K562 (cell line): Measurements from ENCODE around the gene ERBB3. TPM values are rescaled to one million over a fixed set of nuclear protein-coding genes. Genes with fewer than 3 reads are reported as not detected.

Experiments
- CUX1 ChIP-seq: fragments of 200-800 bp; sonication (Bioruptor generic); IDR thresholded peaks from 2 replicates; pipeline ENCODE4 v1.6.1; 2016; ENCODE audit warnings: missing genetic modification characterization, missing compliant biosample characterization
- DACH1 ChIP-seq: fragments of 450-650 bp; IDR thresholded peaks from 2 replicates; pipeline ENCODE4 v1.6.1; 2018; ENCODE audit not compliant: partially characterized antibody
- FOSL1 ChIP-seq: fragments of 200-800 bp; sonication (Bioruptor generic); conservative IDR thresholded peaks from 2 replicates; pipeline ENCODE4 v1.6.1; 2016; ENCODE audit warnings: missing genetic modification characterization, missing compliant biosample characterization
- HMG20A ChIP-seq: fragments of 450-650 bp; formaldehyde crosslinking; conservative IDR thresholded peaks from 2 replicates; pipeline ENCODE4 v1.4.0; 2020; ENCODE audit warnings: mild to moderate bottlenecking, mixed read lengths
- MAFF ChIP-seq: IDR thresholded peaks from 2 replicates; pipeline ENCODE4 v1.6.1; 2012; ENCODE audit warnings: low read length, improper control_type of control experiment
- MCM7 ChIP-seq, 2 experiments: fragments of 450-650 bp; IDR thresholded peaks; 2 replicates each; pipeline ENCODE4 v1.6.1; 2016 to 2018
- PATZ1 ChIP-seq: fragments of 250-450 bp; sonication (Bioruptor Pico); IDR thresholded peaks from 2 replicates; pipeline ENCODE4 v1.5.0; 2020; ENCODE audit warnings: mild to moderate bottlenecking, borderline replicate concordance
- RBM34 ChIP-seq: fragments of 200-400 bp; formaldehyde crosslinking; IDR thresholded peaks from 2 replicates; pipeline ENCODE4 v1.6.1; 2018; ENCODE audit warnings: low read length, borderline replicate concordance; ENCODE audit not compliant: insufficient read depth
- SREBF1 ChIP-seq: fragments of 150-350 bp; IDR thresholded peaks from 2 replicates; pipeline ENCODE4 v1.6.1; 2014; ENCODE audit warnings: antibody characterized with exemption, low read depth, low read length, borderline replicate concordance
- U2AF1 ChIP-seq: fragments of 200-400 bp; formaldehyde crosslinking; optimal IDR thresholded peaks from 2 replicates; pipeline ENCODE3; 2017; ENCODE audit warnings: mild to moderate bottlenecking, low read depth, low read length, moderate library complexity
- ZFPM2 ChIP-seq: fragments of 250-450 bp; sonication (Bioruptor Pico); IDR thresholded peaks from 2 replicates; pipeline ENCODE4 v1.5.1; 2022; ENCODE audit warnings: mild to moderate bottlenecking
- ZNF174 ChIP-seq: fragments of 250-450 bp; sonication (Bioruptor Pico); IDR thresholded peaks from 2 replicates; pipeline ENCODE4 v1.4.0; 2020; ENCODE audit warnings: mild to moderate bottlenecking
- ZNF212 ChIP-seq: fragments of 450-650 bp; formaldehyde crosslinking; IDR thresholded peaks from 2 replicates; pipeline ENCODE4 v1.4.0; 2020; ENCODE audit warnings: mild to moderate bottlenecking
- ZNF41 ChIP-seq: fragments of 250-450 bp; sonication (Bioruptor Pico); conservative IDR thresholded peaks from 2 replicates; pipeline ENCODE4 v1.4.0; 2020; ENCODE audit warnings: mild to moderate bottlenecking
- ZNF507 ChIP-seq: conservative IDR thresholded peaks from 2 replicates; pipeline ENCODE4 v1.6.1; 2017; ENCODE audit warnings: missing genetic modification characterization, missing compliant biosample characterization
- polyA plus RNA-seq, 8 experiments: library from polyadenylated mRNA; depleted of rRNA in 4 of 8; stranded (reverse) in 5 of 8; unstranded in 3 of 8; fragments of >200 nt; fragmentation: Nextera tagmentation in 2 of 8; fragmentation: Illumina TruSeq in 1 of 8; extraction: Ambion mirVana in 2 of 8; extraction: Trizol in 1 of 8; gene quantifications; 2 replicates each; pipeline versions ENCODE4 v1.2.1 to v1.2.3, GENCODE V29; 2011 to 2014; ENCODE audit warnings: inconsistent platforms in 1 of 8, missing spikeins in 1 of 8
- total RNA-seq, 7 experiments: library from RNA; depleted of rRNA in 6 of 7; stranded (reverse); fragments of >200 nt in 6 of 7; fragmentation: Illumina TruSeq in 2 of 7; extraction: Trizol in 2 of 7; gene quantifications; 2 replicates each; pipeline versions ENCODE4 v1.2.1 to v1.2.3, GENCODE V29; 2011 to 2021; ENCODE audit warnings: low replicate concordance in 1 of 7
- TF ChIP-seq, protein P1 (sequence below): fragments of 200-400 bp; formaldehyde crosslinking; IDR thresholded peaks from 2 replicates; pipeline ENCODE4 v1.6.1; 2017; ENCODE audit warnings: mild to moderate bottlenecking, low read depth, low read length, moderate library complexity

The ERBB3 gene
- total and polyA plus RNA-seq, 9 of the 15 experiments (the other 6 are each of a cell fraction or from before 2014, with no cell fraction given): 1.5 to 5.4 (median 3.8) TPM

- TF ChIP-seq, protein P1, sequence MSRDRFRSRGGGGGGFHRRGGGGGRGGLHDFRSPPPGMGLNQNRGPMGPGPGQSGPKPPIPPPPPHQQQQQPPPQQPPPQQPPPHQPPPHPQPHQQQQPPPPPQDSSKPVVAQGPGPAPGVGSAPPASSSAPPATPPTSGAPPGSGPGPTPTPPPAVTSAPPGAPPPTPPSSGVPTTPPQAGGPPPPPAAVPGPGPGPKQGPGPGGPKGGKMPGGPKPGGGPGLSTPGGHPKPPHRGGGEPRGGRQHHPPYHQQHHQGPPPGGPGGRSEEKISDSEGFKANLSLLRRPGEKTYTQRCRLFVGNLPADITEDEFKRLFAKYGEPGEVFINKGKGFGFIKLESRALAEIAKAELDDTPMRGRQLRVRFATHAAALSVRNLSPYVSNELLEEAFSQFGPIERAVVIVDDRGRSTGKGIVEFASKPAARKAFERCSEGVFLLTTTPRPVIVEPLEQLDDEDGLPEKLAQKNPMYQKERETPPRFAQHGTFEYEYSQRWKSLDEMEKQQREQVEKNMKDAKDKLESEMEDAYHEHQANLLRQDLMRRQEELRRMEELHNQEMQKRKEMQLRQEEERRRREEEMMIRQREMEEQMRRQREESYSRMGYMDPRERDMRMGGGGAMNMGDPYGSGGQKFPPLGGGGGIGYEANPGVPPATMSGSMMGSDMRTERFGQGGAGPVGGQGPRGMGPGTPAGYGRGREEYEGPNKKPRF: no peak
- TF ChIP-seq SREBF1 (0 out of 2 replicates have a peak, but pooled peaks have one; percentile 42), MCM7 (IDR thresholded peaks at IDR 0.05) (peak in 1 of 2 experiments; percentile 39; a peak in 1 of 4 replicates), CUX1 (no peak), RBM34 (no peak), ZNF212 (CRISPR knock-in tag) (no peak), HMG20A (no peak), ZFPM2 (0 out of 2 replicates have a peak, but pooled peaks have one; percentile 28), MAFF (no peak), ZNF174 (CRISPR knock-in tag) (no peak), FOSL1 (tag) (peak; percentile 65), U2AF1 (no peak), ZNF41 (CRISPR knock-in tag) (no peak), ZNF507 (tag) (no peak), DACH1 (no peak), PATZ1 (CRISPR knock-in tag) (no peak)
Observed at GRCh38 chr12:56041552-56042429, 38.2 kb upstream of the ERBB3 start, which contains the start of gene RPS26 (continued).
